ENCODE data around the gene BRAF. TPM values are rescaled to one million over a fixed set of nuclear protein-coding genes. Genes with fewer than 3 reads are reported as not detected.

BRAF gene
- total and polyA plus RNA-seq, 2 donors (not counting 3 experiments of a cell fraction or from before 2014, with no cell fraction given): 6.6 to 26.2 TPM

- H3K4me3 ChIP-seq (replicated peaks in 1 of 3; ENCODE audit: insufficient read depth in 1 of 3, low read depth in 1 of 3, low read length in 3 of 3): no peak overlapping the region
- no peaks in the 10 kb centered on the region for H3K36me3 ChIP-seq (ENCODE audit: control insufficient read depth in 2 of 2, extremely low read depth in 1 of 2, insufficient read depth in 2 of 2, low read length in 2 of 2)
- TF ChIP-seq EZH2 (IDR thresholded peaks at IDR 0.05; ENCODE audit: borderline replicate concordance, low read depth, low read length, severe bottlenecking) (no peak), POLR2AphosphoS5 (IDR thresholded peaks at IDR 0.05; ENCODE audit: insufficient read depth, low read depth, low read length) (no peak), MYC (IDR thresholded peaks at IDR 0.05; ENCODE audit: low read depth, low read length) (no peak), GATA2 (IDR thresholded peaks at IDR 0.05; ENCODE audit: insufficient read depth, insufficient read length, low read depth, low read length) (no peak), FOS (IDR thresholded peaks at IDR 0.05; ENCODE audit: borderline replicate concordance, insufficient read depth, low read length) (no peak), MAX (IDR thresholded peaks at IDR 0.05; ENCODE audit: insufficient read depth, insufficient read length) (no peak), CTCF (IDR thresholded peaks at IDR 0.05; ENCODE audit: extremely low read depth in 1 of 2, insufficient read depth in 1 of 2, low read depth in 1 of 2, low read length in 2 of 2) (no peak), JUN (IDR thresholded peaks at IDR 0.05; ENCODE audit: borderline replicate concordance, insufficient read depth, insufficient read length, low read depth) (no peak), POLR2A (IDR thresholded peaks at IDR 0.05; ENCODE audit: low read depth, low read length) (no peak)
- no peak overlapping the region for H3K27ac ChIP-seq (ENCODE audit: insufficient read depth, low read depth, low read length)
- no peaks in the 10 kb centered on the region for H3K9me1 ChIP-seq (replicated peaks; ENCODE audit: control insufficient read depth, extremely low read depth, insufficient read depth, low read length)
- peaks cover 12% of the 10 kb centered on the region for H3K4me1 ChIP-seq (ENCODE audit: control insufficient read depth, extremely low read depth, insufficient read depth, low read length)
- intact Hi-C loops (cut with micrococcal nuclease): no loop called here
- H3K9ac ChIP-seq (replicated peaks; ENCODE audit: extremely low read depth, insufficient read depth, low read length): no peak overlapping the region
- no peaks in the 10 kb centered on the region for H3K9me3 ChIP-seq (replicated peaks; ENCODE audit: control insufficient read depth, insufficient read depth, low read length)
- dilution Hi-C loops (cut with MboI; ENCODE audit: extremely low pct_ligation_motif_present, low sequenced_read_pairs): no loop called here
- ChIA-PET POLR2A (no interaction called here), CTCF (interaction anchor here (1.6 kb wide), 1 partner anchor 31 kb away, joined by 3 read pairs; no protein-coding TSS in a partner anchor)
- H4K20me1 ChIP-seq (replicated peaks; ENCODE audit: control insufficient read depth, extremely low read depth, insufficient read depth, low read length): no peaks in the 10 kb centered on the region
- H3K79me2 ChIP-seq (ENCODE audit: control insufficient read depth, insufficient read depth, low read length): peaks cover 30% of the 10 kb centered on the region
- DNase-seq (ENCODE audit: low read depth, low spot score) (no peak), FAIRE-seq (no peak)
- H3K4me2 ChIP-seq (ENCODE audit: insufficient read depth, low read length): no peak overlapping the region
- H2AFZ ChIP-seq (ENCODE audit: low read depth, low read length): no peak overlapping the region
- H3K27me3 ChIP-seq (ENCODE audit: control insufficient read depth in 2 of 2, insufficient read depth in 2 of 2, low read length in 2 of 2): no peaks in the 10 kb centered on the region
- BruUV-seq (replicated peaks): no TSS peak
These were observed 229.3 kb downstream of the BRAF start for GRCh38 chr7:140695381-140695780.

All from endothelial cell of umbilical vein (primary cell).